ENCODE measurements around the gene CRAMP1.
A peak's percentile ranks its signal among the peaks of the same experiment; 100 is the strongest.

Gene CRAMP1

GRCh38 chr16:1602285-1602684, 9.9 kb upstream of the CRAMP1 start:
- no peak for DNase-seq

- no peak for DNase-seq
These were observed 5.4 kb upstream of the CRAMP1 start for GRCh38 chr16:1606774-1607173.

GRCh38 chr16:1607971-1608370, 4.2 kb upstream of the CRAMP1 start:
- DNase-seq, result no peak

- DNase-seq, result peak; percentile 81
These were observed 1.9 kb upstream of the CRAMP1 start for GRCh38 chr16:1610071-1610898.

GRCh38 chr16:1610899-1611632, 1.1 kb upstream of the CRAMP1 start:
- peak; percentile 45 for DNase-seq

GRCh38 chr16:1613211-1613622, 1.1 kb downstream of the CRAMP1 start:
- DNase-seq, result no peak

GRCh38 chr16:1613728-1614455, 1.7 kb downstream of the CRAMP1 start:
- no peak for DNase-seq

GRCh38 chr16:1614456-1615102, 2.4 kb downstream of the CRAMP1 start:
- peak; percentile 2 for DNase-seq

- no peak for DNase-seq
These were observed 3.6 kb downstream of the CRAMP1 start for GRCh38 chr16:1615761-1616160.

GRCh38 chr16:1619976-1620375, 7.8 kb downstream of the CRAMP1 start:
- no peak for DNase-seq

GRCh38 chr16:1620391-1620790, 8.2 kb downstream of the CRAMP1 start:
- DNase-seq, result no peak

- DNase-seq, result no peak
These were observed 9.7 kb downstream of the CRAMP1 start for GRCh38 chr16:1621851-1622250.

GRCh38 chr16:1626327-1626726, 14.2 kb downstream of the CRAMP1 start:
- DNase-seq, result no peak

GRCh38 chr16:1626776-1627175, 14.6 kb downstream of the CRAMP1 start:
- no peak for DNase-seq

GRCh38 chr16:1630450-1631213, 18.5 kb downstream of the CRAMP1 start:
- no peak for DNase-seq

- no peak for DNase-seq
These were observed 19.1 kb downstream of the CRAMP1 start for GRCh38 chr16:1631230-1631629.

- DNase-seq, result no peak
These were observed 19.9 kb downstream of the CRAMP1 start for GRCh38 chr16:1631931-1632637.

- no peak for DNase-seq
These were observed 20.4 kb downstream of the CRAMP1 start for GRCh38 chr16:1632638-1632970.

- no peak for DNase-seq
These were observed 21.1 kb downstream of the CRAMP1 start for GRCh38 chr16:1633310-1633709.

GRCh38 chr16:1634541-1634940, 22.4 kb downstream of the CRAMP1 start:
- no peak for DNase-seq

- no peak for DNase-seq
These were observed 22.9 kb downstream of the CRAMP1 start for GRCh38 chr16:1635070-1635469.

GRCh38 chr16:1637526-1637925, 25.4 kb downstream of the CRAMP1 start:
- DNase-seq, result no peak

Data from NCI-H2171 treated with DMSO at 0.1 percent for 48 hours (cell line).